Prostate gland (tissue), 2 donors: Measurements from ENCODE around the gene CIART.

ENCODE experiments used
- CTCF ChIP-seq, 4 experiments: fragments of 200-600 bp in 2 of 4; fragments of 450-650 bp in 2 of 4; sonication (generic) in 2 of 4; IDR thresholded peaks; 1 replicate in 3 of 4; 2 replicates in 1 of 4; pipeline ENCODE4 v1.5.1; 2016 to 2019; ENCODE audit warnings: antibody characterized with exemption in 4 of 4, mild to moderate bottlenecking in 2 of 4, moderate library complexity in 2 of 4
- POLR2A ChIP-seq: fragments of 450-650 bp; IDR thresholded peaks from one replicate; pipeline ENCODE4 v1.6.1; 2016; ENCODE audit warnings: antibody characterized with exemption, mild to moderate bottlenecking

DNA sequence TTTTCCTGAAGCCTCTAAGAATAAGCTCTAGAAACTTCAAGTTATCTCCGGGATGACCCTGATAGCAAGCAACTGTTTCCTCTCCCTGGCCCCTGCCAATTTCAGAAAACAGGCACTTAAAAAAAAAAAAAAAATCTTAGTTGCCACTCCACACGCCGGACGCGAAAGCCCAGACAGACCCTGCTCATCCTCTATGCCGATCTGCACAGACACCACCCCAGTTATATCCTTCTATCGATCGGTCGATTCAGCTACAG, 48.1 kb upstream of the CIART start:
- TF ChIP-seq CTCF (IDR thresholded peaks at IDR 0.05) (no peak), POLR2A (no peak)
